IMR-90 (cell line): Measurements from ENCODE around the gene DHRSX.
"Not testable (repeated sequence)": the region's sequence is repeated elsewhere in the genome, so short reads cannot be mapped to it uniquely, and the experiment has no call there.

ENCODE experiments used
- CEBPB ChIP-seq: IDR thresholded peaks from 2 replicates; pipeline ENCODE4 v1.6.1; 2012; ENCODE audit warnings: low read depth, low read length, improper control_type of control experiment
- MAFK ChIP-seq: IDR thresholded peaks from 2 replicates; pipeline ENCODE4 v1.6.1; 2012; ENCODE audit warnings: low read depth, low read length, improper control_type of control experiment
- MXI1 ChIP-seq: IDR thresholded peaks from 2 replicates; pipeline ENCODE4 v1.6.1; 2012; ENCODE audit warnings: low read depth, mild to moderate bottlenecking, low read length, moderate library complexity, borderline replicate concordance
- POLR2A ChIP-seq: IDR thresholded peaks from 2 replicates; pipeline ENCODE4 v1.6.1; 2012; ENCODE audit warnings: mild to moderate bottlenecking, low read depth, low read length
- RFX5 ChIP-seq: IDR thresholded peaks from 2 replicates; pipeline ENCODE4 v1.8.0; 2012; ENCODE audit warnings: low read depth, mild to moderate bottlenecking, low read length, moderate library complexity
- SMC3 ChIP-seq: fragments of 150-350 bp; IDR thresholded peaks from 2 replicates; pipeline ENCODE4 v1.6.1; 2016; ENCODE audit warnings: low read depth, mild to moderate bottlenecking, antibody characterized with exemption, low read length, moderate library complexity
- TF ChIP-seq, protein P1 (sequence below): conservative IDR thresholded peaks from 2 replicates; pipeline ENCODE4 v1.5.1; 2012; ENCODE audit warnings: mild to moderate bottlenecking, low read depth, low read length, improper control_type of control experiment
- TF ChIP-seq, protein P2 (sequence below): fragments of 150-350 bp; IDR thresholded peaks from 2 replicates; pipeline ENCODE4 v1.6.1; 2017; ENCODE audit warnings: mild to moderate bottlenecking, antibody characterized with exemption, low read length, low read depth

DNA sequence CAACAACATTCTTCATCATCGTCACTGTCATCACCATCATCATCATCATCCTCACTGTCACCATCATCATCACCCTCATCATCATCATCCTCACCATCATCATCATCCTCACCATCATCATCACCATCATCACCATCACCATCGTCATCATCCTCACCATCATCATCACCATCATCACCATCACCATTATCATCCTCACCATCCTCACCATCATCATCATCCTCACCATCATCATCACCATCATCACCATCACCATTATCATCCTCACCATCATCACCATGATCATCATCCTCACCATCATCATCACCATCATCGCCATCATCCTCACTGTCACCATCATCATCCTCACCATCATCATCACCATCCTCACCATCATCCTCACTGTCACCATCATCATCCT, 18.9 kb upstream of the DHRSX start:
- TF ChIP-seq, protein P1, sequence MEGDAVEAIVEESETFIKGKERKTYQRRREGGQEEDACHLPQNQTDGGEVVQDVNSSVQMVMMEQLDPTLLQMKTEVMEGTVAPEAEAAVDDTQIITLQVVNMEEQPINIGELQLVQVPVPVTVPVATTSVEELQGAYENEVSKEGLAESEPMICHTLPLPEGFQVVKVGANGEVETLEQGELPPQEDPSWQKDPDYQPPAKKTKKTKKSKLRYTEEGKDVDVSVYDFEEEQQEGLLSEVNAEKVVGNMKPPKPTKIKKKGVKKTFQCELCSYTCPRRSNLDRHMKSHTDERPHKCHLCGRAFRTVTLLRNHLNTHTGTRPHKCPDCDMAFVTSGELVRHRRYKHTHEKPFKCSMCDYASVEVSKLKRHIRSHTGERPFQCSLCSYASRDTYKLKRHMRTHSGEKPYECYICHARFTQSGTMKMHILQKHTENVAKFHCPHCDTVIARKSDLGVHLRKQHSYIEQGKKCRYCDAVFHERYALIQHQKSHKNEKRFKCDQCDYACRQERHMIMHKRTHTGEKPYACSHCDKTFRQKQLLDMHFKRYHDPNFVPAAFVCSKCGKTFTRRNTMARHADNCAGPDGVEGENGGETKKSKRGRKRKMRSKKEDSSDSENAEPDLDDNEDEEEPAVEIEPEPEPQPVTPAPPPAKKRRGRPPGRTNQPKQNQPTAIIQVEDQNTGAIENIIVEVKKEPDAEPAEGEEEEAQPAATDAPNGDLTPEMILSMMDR: not testable (repeated sequence)
- not testable (repeated sequence) for TF ChIP-seq CEBPB, SMC3, RFX5, MAFK, MXI1, POLR2A
- TF ChIP-seq, protein P2, sequence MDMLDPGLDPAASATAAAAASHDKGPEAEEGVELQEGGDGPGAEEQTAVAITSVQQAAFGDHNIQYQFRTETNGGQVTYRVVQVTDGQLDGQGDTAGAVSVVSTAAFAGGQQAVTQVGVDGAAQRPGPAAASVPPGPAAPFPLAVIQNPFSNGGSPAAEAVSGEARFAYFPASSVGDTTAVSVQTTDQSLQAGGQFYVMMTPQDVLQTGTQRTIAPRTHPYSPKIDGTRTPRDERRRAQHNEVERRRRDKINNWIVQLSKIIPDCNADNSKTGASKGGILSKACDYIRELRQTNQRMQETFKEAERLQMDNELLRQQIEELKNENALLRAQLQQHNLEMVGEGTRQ: not testable (repeated sequence)
